ENCODE data around the gene GALNT9.
"Not testable (repeated sequence)": the region's sequence is repeated elsewhere in the genome, so short reads cannot be mapped to it uniquely, and the experiment has no call there.

Gene GALNT9

DNA sequence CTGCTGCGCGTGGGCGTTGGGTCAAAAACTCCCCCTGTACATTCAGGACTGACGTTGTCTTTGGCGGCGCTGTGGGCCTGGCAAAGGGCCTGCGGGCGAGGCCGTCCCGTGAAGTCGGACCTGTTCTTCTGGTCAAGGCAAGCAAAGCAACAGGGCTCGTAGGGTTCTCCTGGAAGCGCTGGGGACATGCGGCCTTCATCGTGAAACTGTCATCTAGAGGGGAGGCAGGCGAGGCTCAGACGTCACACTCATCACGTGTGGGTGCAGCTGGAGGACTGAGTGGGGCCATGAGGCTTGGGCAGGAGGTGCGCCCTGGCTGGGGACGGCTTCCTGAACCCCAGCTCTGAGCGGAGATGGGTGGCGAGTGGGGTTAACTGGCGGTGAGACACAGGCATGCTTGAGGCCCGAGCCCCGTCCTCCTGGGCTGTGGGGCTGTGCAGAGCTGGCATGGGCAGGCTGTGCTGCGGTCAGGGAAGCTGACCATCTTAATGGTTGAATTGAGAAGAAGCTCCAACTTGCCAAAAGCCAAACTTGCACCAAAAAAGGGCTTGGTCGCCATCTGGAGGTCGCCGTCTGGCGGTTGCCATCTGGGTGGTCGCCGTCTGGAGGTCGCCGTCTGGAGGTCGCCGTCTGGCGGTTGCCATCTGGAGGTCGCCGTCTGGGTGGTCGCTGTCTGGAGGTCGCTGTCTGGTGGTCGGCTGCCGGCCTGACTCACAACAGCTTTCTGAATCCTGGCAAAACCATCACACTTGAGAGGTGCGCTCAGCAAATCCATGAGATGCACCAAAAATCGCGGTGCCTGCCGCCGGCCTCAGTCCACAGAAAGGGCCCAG lies 119.0 kb downstream of the GALNT9 start:
- no peak for DNase-seq

DNA sequence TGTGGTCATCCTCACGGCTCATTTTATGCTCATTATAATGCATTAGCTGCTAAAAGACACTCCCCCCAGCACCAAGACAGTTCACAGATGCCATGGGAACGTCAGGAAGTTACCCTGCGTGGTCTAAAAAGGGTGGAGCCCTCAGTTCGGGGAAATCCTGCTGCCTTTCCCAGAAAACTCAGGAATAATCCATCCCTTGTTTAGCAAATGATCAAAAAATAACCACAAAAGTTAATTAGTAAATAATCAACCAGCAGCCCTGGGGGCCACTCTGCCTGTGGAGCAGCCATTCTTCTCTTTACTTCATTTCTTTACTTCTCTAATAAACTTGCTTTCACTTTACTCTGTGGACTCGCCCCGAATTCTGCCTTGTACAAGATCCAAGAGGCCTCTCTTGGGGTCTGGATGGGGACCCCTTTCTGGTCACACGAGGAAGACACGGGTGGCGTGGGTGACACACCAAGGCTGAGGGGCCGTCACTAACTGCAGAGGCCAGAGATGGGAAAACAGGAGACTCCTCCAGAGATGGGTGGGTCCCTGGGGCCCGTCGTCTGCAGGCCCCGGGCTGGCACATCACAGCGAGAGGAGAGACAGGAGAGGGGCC lies 119.7 kb downstream of the GALNT9 start:
- no peak for DNase-seq

DNA sequence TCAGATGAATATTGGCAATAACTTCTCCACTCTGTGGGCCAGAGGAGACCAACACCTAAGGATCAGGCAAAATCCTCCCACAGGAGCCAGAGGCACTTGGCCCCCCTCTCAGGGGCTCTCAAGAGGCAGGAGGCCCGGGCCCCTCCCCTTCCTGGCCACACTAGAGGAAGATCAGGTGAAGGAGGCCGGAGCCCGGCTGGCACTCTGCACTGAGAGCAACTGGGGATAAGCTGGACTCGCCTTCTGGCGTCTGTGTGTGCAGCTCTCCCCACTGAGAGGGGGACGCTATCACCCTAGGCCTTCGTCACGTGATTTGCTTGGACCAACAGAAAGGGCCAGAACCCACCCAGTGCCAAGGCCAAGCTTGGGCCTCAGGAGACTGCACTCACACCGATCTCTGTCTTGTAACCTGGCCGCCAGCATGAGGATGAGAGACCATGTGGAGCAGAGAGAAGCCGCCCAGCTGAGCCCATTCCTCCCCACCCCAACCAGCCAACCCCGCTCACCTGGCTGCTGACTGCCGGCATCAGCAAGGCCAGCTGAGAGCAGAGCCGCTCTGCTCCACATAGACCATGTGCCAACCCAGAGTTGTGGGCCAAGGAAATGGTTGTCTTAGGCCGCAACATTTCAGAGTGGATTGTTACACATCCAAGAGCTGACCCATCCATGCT lies 121.1 kb downstream of the GALNT9 start:
- no peak for DNase-seq

DNA sequence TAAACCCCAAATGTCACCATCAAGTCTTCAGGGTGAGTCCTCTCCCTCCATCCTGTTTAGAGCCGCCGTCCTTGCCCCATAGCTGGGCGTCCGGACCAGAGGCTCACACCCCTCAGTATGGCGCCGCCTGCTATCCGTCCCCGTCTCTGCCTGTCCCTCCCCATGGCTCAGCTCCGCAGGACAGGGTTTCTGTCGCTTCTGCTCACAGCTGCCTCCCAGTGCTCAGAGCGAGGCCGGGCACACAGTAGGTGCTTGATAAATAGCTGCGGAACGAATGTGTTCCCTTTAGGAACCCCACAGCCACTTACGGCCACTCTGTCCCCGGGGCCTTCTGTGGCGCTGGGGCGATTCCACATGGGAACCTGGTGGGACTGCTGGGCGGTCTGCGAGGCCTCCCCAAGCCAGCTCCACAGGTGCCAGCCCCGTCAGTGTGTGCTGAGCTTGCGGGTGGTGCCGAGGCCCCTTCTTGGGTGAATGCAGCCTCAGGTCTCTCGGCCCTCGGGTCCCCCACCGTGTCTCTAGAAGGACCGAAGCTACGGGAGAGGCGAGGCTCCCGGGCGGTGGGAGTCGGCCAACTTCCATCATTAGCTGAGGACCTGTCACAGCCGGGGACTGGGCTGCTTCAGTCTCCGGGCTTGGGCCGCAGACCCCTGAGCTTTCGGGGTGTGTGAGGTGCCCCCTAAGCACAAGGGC lies 122.2 kb downstream of the GALNT9 start:
- no peak for DNase-seq

DNA sequence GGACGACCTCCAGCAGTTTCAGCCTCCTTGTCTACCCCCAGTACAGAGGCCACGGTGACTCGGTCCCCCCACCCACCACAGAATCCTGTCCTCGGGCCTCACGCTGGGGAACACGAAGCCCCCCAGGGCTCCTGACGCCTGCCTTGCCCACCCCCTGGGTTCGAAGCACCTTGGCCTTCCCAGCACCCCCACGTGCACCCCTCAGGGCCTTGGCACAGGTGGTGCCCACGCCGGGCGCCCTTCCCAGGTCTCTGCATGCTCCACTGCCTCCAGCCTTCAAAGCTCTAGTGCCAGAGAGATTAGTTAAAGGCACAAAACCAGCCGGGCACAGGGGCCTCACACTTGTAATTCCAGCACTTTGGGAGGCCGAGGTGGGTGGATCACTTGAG lies 123.3 kb downstream of the GALNT9 start:
- no peak for DNase-seq

DNA sequence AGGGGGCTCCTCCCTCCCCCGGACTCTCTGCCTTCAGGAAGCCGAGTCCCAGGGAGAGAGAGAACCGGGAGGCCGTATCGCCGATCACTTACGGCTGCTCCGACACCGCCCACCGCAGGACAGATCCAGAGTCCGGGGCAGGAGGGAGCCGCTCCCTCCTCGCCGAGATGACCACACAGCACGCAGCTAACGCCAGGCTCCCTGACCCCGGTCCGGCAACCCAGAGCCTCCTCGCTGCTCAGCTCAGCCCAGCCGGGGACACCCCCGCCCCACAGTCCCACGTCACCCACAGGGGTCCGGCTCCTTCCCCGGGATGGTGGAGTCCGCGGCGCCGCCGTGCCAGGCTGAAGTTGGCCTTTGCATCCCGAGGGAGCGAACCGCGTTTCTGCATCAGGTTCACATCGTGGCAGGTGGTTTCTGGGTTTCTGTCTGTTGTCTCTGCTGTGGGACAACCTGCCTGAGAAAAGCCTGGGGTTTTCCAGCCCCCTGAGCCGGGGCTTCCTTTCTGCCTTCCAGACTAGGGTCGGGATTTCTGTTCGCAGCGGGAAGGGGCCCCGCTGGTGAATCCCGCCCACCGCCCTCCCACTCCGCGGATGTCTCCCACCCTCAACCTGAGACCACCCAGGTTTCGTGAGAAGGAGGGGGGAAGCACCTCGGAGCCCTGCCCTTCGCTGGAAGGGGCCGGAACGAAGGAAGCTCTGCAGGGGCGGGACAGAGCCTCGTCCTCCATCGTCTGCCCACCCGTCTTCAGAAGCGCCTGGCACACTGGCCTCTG lies 123.9 kb downstream of the GALNT9 start:
- no peak for DNase-seq

DNA sequence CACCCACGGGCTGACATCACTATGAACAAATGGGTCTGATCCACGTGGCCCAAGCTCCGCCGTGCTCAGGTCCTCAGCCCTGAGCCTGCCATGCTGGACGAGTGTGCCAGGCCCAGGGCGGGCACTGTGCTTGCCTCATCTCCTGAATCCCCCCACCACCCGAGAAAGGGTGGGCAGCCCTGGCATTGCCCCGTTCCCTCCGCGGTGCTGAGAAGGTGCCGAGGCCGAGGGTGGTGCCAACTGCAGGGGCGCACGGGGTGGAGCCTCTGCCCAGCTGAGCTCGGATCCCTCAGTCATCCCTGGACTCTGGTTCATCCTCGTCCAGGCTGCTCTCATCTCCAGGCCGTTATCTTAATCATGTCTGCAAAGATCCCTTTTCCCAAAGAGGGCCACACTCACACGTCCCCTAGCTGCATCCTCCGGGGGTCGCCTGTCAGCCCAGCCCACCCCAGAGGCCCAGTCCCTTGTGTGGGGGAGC lies 124.6 kb downstream of the GALNT9 start:
- DNase-seq = no peak

DNA sequence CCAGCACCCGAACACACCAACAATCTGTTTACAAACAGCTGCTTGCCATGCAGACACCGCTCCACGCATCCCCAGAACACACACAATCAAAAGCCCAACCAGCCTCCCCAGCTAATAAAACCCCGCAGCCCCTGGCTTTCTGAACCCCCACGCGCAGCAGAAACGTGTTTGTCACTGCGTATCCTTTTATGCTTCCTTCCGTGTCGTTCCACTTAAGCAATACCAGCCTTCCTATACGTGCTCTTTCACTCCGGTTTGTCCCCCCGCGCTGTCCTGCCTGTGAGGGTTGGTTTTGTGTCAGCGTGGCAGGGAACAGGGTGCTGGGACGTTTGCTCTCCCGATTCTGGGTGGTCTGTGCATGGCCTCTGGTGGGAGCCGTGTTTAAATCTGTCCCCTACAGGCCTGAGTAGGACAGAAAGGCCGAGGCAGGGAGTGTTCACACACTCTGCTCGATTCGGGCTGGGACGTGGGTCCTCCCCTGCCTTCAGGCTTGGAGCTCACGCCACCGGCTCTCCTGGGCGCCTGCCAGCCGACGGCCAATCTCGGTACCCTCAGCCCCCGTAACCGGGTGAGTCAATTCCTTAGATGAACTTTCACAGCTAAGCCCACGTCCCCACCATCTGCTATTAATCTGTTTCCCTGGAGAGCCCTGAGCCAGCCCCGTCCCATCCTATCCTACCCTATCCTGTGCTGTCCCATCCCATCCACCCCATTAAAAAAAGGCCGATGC lies 125.2 kb downstream of the GALNT9 start:
- DNase-seq = no peak

DNA sequence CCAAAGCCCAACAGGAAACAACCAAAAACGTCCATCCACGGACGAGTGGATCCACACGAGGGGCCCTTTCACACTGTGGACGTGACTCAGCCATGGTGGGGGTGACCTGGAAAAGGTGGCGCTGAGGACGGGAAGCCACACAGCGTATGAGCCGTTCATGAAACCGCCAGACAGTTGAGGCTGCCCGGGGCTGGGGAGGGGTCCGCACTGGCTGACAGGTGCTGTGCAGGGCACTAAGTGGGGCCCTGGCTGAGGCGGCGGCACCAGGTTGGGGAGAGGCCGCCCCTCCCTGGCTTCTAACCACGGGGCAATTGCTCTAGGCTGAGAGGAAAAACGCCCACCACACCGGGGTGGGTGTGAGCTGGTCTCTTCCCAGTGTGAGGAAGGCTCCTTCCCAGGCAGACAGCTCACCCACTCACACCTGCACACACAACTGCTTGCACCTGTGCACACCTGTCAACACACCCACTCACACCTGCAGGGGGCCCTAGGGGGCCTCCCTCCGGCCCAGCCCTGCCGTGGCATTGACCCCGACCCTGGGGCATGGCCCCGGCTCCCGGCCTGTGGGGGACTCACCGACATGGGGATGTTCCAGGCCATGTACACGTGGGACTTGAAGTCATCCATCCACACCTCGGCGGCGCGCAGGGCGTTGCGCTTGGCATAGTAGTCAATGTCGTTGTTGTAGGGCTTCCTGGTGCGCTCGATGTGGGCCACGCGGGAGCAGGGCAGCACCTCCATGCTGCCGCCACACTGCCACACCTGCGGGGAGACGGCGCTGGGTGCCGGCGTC lies 126.3 kb downstream of the GALNT9 start:
- DNase-seq = no peak

DNA sequence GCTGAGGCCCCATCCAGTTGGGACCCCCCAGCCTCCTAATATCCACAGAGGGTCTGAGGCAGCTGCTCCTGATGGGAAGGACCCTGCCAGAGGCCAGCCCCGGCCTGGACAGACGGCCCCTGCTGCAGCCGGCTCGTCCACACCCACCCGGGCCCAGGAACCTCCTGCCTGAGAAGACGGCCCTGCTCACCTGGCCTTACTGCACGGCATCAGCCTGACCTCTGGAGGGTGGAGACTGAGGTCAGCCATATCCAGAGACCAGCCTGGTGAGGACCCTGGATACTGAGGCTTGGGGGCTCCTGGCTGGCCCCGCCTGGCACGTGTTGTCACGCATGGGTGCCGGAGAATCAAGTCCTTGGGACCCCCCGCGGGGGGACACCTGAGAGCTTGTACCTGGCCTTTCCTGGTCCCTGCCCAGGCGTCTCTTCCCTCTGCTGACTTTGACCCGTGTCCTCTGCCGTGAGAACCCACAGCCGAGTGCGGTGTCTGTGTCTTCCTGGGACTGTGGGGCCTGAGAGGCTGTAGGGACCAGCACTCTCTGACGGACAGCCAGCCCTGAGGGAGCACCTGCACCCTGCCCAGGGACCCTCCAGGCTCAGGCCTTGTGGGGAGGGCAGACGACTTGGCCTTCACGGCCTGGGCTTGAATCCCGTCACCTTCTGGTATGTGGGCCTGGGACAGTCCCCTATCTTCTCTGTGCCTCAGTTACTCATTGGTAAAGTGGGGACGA lies 127.8 kb downstream of the GALNT9 start:
- no peak for DNase-seq

DNA sequence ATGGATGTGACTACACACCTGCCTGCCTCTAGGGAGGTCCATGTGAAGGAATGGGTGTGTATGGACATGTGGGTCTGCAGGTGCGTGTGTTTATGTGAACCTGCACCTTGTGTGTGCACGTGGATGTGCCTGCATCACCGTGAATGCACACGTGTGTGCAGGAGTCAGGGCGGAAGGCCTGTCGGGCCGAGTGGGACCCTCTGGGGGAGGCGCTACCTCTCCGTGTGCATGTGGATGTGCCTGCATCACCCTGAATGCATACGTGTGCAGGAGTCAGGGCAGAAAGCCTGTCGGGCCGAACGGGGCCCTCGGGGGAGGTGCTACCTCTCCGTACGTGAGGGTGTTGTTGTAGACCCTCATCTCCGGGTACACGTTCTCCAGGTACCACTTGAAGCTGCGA lies 128.6 kb downstream of the GALNT9 start:
- DNase-seq = no peak

DNA sequence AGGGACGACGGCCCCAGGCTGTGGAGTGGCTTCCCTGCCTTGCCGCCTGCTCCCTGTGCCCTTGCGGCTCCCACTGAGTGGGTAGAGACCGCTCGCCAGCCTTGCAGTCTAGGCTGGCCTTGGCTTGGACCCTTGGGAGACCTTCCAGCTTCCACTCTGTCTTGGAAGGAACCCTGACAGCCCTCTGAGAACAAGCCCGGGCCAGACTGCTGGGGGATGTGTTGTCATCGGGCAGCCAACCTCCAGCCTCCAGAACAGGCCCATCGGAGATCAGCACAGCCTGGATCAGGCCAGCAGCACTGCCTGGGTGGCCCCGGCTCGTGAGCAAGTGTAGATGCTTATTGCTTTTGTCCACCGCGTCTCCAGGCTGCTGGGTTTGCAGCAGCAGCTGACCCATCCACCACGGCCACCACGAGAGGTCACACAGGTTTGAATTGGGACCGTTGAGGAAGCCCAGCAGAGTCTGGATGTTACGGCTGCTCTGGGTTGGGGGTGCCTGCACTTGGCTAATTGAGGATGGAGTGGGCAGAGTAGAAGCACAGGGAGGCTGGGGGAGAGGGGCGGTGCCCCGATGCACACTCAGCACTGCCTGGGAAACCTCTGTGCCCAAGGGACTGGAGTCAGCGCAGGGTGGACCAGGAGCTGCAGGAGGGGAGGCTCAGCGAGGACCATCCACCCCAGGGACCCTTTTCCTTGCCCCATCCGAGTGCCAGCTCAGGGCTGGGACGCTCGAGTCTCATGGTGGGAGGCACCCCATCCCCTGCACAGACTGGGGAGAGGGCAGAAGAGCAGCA lies 129.7 kb downstream of the GALNT9 start:
- DNase-seq = no peak

DNA sequence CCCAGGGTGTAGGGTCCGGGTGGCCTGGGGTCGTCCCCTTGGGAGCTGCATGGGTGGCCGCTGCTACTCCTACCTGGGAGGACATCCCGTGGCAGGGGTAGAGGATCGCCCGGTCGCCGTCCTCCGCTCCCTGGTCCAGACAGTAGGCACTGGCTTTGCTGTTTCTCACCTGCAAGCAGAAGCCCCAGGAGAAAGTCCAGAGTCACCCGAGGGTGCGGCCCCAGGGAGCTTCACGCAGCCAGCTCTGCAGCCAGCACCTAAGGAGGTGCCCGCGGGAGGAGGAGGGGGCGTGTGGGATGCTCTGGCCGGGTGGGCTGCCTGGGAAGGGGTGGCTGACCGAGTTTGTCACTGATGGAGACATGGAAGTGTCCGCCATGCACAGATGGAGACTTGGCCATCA lies 130.3 kb downstream of the GALNT9 start:
- DNase-seq = no peak

DNA sequence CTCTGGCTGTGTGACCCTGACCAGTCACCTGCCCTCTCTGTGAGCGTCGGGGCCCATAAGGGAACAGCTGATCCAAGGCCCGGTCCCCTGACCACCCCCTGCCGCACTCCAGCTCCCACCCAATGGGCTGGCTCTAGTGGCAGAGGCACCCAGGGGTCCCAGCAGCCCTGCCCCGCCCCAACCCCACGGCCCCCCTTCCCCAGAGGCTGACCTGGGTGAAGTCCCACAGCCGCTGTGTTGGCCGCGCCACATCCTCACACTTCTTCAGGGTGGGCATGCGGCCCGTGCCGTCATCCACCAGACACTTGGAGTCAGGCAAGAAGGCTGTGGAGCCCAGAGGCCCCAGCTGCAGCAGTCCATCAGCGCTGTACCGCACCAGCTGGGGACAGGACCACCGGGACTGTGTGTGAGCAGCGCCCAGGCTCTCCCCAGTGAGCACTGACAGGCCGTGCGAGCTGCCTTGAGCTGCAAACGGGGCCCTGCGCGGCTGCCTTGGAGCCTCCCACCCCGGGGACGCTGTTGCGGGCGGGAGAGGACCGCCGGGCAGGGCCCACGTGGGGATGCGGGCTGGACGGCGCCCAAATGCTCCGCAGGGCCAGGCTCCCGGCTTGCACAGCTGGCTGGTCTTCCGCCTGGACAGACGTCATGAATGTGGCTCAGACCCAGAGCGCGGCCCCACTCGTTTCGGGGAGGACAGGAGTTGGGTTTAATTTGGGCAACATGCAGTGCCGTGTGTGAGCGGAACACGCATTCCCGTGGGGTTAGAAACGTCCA lies 131.6 kb downstream of the GALNT9 start:
- no peak for DNase-seq

DNA sequence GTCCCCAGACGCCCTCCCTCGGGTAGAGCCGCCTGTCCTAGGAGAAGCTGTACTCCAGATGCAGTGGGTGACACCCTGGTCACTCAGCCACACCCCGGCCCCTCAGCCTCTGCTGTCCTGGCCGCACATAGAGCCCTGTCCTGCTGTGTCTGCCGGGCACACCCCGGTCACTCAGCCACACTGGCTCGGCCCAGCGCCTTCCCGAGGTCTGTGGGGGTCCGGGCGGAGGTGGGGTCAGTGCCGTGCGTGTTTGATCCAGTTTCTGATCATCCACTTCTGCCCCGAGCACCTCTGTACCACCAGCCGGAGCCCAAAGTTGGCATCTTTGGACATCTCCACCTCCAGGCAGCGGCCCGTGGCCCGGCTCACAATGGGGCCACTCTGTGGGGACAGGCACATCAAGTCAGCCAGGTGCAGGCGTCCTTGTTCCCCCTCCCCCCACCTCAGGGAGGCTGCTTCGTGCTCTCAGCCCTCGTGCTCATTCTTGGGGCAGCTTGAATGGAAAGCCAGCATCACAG lies 132.5 kb downstream of the GALNT9 start:
- no peak for DNase-seq

DNA sequence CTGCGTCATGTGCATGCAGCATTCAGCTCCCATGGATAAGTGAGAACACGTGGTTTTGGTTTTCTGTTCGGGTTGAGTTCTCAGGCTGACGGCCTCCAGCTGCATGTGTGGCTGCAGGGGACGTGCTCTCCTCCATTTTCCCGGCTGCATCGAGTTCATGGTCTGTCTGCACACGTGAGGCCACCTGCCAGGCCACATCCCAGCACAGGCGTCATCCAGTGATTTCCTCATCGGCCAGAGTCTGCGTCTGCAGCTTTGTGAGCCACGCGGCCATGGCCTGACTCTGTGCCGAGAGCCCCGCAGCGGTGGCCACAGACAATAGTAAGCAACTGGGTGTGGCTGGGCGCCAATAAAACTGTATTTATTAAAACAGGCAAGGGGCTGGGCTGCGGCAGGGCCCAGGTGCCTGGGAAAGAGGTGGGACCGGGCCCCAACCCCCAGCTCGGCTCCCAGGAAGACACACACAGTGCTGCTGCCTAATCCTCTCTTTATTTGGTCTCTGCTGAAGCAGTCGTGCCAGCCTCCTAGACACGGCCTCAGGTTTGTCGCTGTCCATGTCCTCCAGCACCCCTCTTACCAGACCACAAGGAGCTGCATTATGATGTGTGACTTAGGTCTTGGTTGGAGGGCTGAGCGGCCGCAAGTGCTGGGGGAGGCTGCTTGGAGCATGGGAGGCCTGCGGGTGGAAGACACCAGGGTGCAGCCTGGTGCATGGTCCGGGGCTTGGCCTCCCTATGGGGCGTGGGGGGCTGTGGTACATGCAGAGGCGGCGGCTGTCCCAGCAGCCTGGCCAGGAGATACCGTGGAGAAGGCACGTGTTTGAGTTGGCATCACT lies 133.1 kb downstream of the GALNT9 start:
- DNase-seq = no peak

DNA sequence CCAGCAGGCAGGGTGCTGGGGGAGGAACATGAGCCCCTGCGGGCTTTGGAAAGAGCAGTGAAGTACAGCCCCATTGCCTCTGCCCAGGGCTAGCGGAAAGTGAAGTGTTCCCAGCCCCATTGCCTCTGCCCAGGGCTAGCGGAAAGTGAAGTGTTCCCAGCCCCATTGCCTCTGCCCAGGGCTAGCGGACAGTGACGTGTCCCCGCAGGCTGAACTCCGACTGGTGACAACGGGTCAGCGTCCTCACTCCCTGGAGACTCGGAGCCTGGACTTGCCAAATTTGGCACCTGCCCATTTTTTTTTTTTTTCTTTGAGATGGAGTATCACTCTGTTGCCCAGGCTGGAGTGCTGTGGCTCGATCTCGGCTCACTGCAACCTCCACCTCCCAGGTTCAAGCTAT lies 134.1 kb downstream of the GALNT9 start:
- DNase-seq = not testable (repeated sequence)

Data from NCI-H226 (cell line).